ENCODE measurements around the gene EIF4A3. TPM values are rescaled to one million over a fixed set of nuclear protein-coding genes. Genes with fewer than 3 reads are reported as not detected.

Gene EIF4A3
- total RNA-seq, 1 experiment from 2014 or later, result 123 TPM

GRCh38 chr17:80112471-80113032 is 34.4 kb downstream of the EIF4A3 start:
- DNase-seq (ENCODE audit: low read depth), result no peak

- no peak for DNase-seq (ENCODE audit: low read depth)
Measured at GRCh38 chr17:80111702-80112470, 35.0 kb downstream of the EIF4A3 start.

GRCh38 chr17:80110927-80111701 is 35.8 kb downstream of the EIF4A3 start:
- DNase-seq (ENCODE audit: low read depth), result no peak

GRCh38 chr17:80110447-80110812 is 36.5 kb downstream of the EIF4A3 start:
- DNase-seq (ENCODE audit: low read depth), result no peak

- no peak for DNase-seq (ENCODE audit: low read depth)
Measured at GRCh38 chr17:80109713-80110446, 37.0 kb downstream of the EIF4A3 start.

- DNase-seq (ENCODE audit: low read depth), result no peak
Measured at GRCh38 chr17:80109066-80109660, 37.8 kb downstream of the EIF4A3 start.

- DNase-seq (ENCODE audit: low read depth), result no peak
Measured at GRCh38 chr17:80108036-80108971, 38.6 kb downstream of the EIF4A3 start.

- no peak for DNase-seq (ENCODE audit: low read depth)
Measured at GRCh38 chr17:80107231-80108021, 39.5 kb downstream of the EIF4A3 start.

GRCh38 chr17:80106751-80107150 is 40.2 kb downstream of the EIF4A3 start:
- DNase-seq (ENCODE audit: low read depth), result no peak

GRCh38 chr17:80106176-80106575 is 40.8 kb downstream of the EIF4A3 start:
- DNase-seq (ENCODE audit: low read depth), result no peak

GRCh38 chr17:80105762-80106161 is 41.2 kb downstream of the EIF4A3 start:
- no peak for DNase-seq (ENCODE audit: low read depth)

GRCh38 chr17:80104956-80105375 is 42.0 kb downstream of the EIF4A3 start:
- DNase-seq (ENCODE audit: low read depth), result no peak

- no peak for DNase-seq (ENCODE audit: low read depth)
Measured at GRCh38 chr17:80104321-80104955, 42.5 kb downstream of the EIF4A3 start.

GRCh38 chr17:80103449-80104085 is 43.4 kb downstream of the EIF4A3 start:
- no peak for DNase-seq (ENCODE audit: low read depth)

- no peak for DNase-seq (ENCODE audit: low read depth)
Measured at GRCh38 chr17:80102664-80103448, 44.1 kb downstream of the EIF4A3 start.

- DNase-seq (ENCODE audit: low read depth), result peak; percentile 48
Measured at GRCh38 chr17:80101946-80102663, 44.8 kb downstream of the EIF4A3 start.
